GM19025 (cell line): Measurements from ENCODE around the gene CHN2.

Experiments
- ATAC-seq: cut with Tn5 transposase; IDR thresholded peaks from one replicate; pipeline ENCODE4 v1.9.1; 2021; ENCODE audit warnings: mild to moderate bottlenecking, low read depth, moderate library complexity; ENCODE audit not compliant: unreplicated experiment

Gene CHN2

GRCh38 chr7:29278337-29279069 lies 83.9 kb downstream of the CHN2 start:
- no peak for ATAC-seq

- no peak for ATAC-seq
Observed at GRCh38 chr7:29281782-29282541, 87.4 kb downstream of the CHN2 start.

GRCh38 chr7:29282819-29283414 lies 88.3 kb downstream of the CHN2 start:
- ATAC-seq = no peak

- ATAC-seq = no peak
Observed at GRCh38 chr7:29284696-29285443, 90.3 kb downstream of the CHN2 start.

- no peak for ATAC-seq
Observed at GRCh38 chr7:29285444-29285793, 90.8 kb downstream of the CHN2 start.

- ATAC-seq = no peak
Observed at GRCh38 chr7:29285861-29286260, 91.3 kb downstream of the CHN2 start.

GRCh38 chr7:29287366-29287765 lies 92.8 kb downstream of the CHN2 start:
- ATAC-seq = no peak

GRCh38 chr7:29288181-29289091 lies 93.9 kb downstream of the CHN2 start:
- no peak for ATAC-seq

GRCh38 chr7:29289156-29290021 lies 94.8 kb downstream of the CHN2 start:
- ATAC-seq = no peak

GRCh38 chr7:29290829-29291228 lies 96.3 kb downstream of the CHN2 start:
- ATAC-seq = no peak

GRCh38 chr7:29291723-29292618 lies 97.4 kb downstream of the CHN2 start:
- no peak for ATAC-seq

- ATAC-seq = no peak
Observed at GRCh38 chr7:29292886-29293658, 98.5 kb downstream of the CHN2 start.

- ATAC-seq = no peak
Observed at GRCh38 chr7:29296421-29296820, 101.8 kb downstream of the CHN2 start.

- ATAC-seq = no peak
Observed at GRCh38 chr7:29297194-29297890, 102.8 kb downstream of the CHN2 start.

- no peak for ATAC-seq
Observed at GRCh38 chr7:29299086-29299485, 104.5 kb downstream of the CHN2 start.

- no peak for ATAC-seq
Observed at GRCh38 chr7:29300026-29300480, 105.5 kb downstream of the CHN2 start.

GRCh38 chr7:29300649-29301048 lies 106.1 kb downstream of the CHN2 start:
- no peak for ATAC-seq
